GM12891 (cell line): ENCODE data around the gene CRMP1.
"Not testable (repeated sequence)": the region's sequence is repeated elsewhere in the genome, so short reads cannot be mapped to it uniquely, and the experiment has no call there.

Experiments used
- DNase-seq: peaks from one replicate; pipeline ENCODE4 v3.0.0; 2011; ENCODE audit warnings: low spot score; ENCODE audit not compliant: insufficient read length
- FAIRE-seq: peaks from 2 replicates; lab custom pipeline; 2011; peaks lifted over from hg19 to GRCh38; lab: Jason Lieb, UNC
- PAX5 ChIP-seq: IDR thresholded peaks from 2 replicates; pipeline ENCODE4 v1.6.1; 2011; ENCODE audit warnings: low read length, moderate library complexity, mild to moderate bottlenecking; ENCODE audit not compliant: insufficient read depth, severe bottlenecking
- POLR2A ChIP-seq: IDR thresholded peaks from 2 replicates; pipeline ENCODE4 v1.6.1; 2011; ENCODE audit warnings: low read depth, low read length, control low read depth
- POLR2AphosphoS5 ChIP-seq: IDR thresholded peaks from 2 replicates; pipeline ENCODE4 v1.6.1; 2011; ENCODE audit warnings: low read depth, low read length, control low read depth
- POU2F2 ChIP-seq: IDR thresholded peaks from 2 replicates; pipeline ENCODE4 v1.6.1; 2011; ENCODE audit warnings: low read depth, mild to moderate bottlenecking, control low read depth, low read length, moderate library complexity
- SPI1 ChIP-seq: IDR thresholded peaks from 2 replicates; pipeline ENCODE4 v1.6.1; 2011; ENCODE audit warnings: low read depth, low read length, control low read depth
- TAF1 ChIP-seq: IDR thresholded peaks from 2 replicates; pipeline ENCODE4 v1.6.1; 2011; ENCODE audit warnings: low read depth, low read length, control low read depth

The CRMP1 gene

DNA sequence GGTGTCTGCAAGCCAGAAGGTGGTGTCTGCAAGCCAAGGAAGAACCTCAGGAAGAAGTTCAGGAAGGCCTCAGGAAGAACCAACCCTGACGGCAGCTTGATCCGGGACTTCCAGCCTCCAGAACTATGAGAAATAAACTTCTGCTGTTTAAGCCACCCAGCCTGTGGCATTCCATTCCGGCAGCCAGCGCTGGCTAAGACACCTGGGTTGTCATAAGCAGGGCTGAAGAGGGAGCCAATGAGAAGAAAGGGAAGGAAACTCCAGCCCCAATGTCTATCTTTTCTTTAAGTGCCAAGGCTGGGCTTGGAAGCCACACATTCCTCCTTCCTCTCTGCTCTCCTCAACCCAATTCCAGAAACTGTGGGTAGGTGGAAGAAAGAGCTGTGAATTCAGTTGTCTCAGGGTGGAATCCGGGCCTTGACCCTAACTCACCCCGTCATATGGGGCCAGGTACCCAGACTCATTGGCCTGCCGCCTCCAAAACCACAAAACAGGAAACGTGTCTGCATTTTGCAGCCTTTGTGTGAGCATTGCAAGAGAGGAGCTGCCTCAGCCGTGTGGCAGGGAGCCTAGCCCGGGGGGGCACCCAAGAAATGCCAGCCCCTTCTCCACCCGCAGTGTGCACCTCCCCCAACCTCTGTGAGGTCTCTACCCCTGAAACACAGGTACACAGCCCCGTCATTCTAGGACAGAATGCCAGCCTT, 26.8 kb downstream of the CRMP1 start:
- DNase-seq (no peak), FAIRE-seq (no peak)
- TF ChIP-seq POU2F2 (no peak), POLR2A (no peak), POLR2AphosphoS5 (no peak), SPI1 (no peak), PAX5 (no peak), TAF1 (no peak)

DNA sequence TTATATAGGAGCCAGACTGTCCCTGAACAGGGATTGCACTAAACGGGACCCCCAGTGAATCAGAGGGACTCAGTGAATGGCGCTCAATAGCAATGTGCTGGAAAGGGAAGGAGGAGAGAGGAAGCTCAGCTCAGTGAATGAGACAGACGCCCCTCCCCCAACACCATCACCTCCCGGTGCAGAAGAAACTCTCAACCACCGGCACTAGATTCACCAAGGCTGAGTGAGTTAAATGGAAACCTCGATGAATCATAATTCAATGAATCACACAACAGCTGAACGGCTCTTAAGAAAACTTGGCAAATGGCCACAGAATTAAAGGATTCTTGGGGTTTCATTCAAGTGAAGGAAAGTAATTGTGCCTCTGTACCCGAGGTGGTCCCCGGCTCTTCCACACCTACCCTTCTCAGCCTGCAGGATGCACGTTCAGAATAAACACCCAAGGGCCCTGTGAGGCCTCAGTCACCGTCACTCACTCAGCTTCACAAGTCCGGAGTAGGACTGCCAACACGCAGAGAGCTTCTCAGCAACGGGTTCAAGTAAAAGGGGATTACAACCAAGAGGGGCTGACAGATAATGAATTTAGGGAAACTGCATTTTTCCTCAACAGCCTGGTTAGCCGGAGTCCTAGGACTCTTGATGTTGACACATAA, 29.3 kb downstream of the CRMP1 start:
- DNase-seq: no peak
- TF ChIP-seq POU2F2 (no peak), PAX5 (no peak), TAF1 (no peak), POLR2AphosphoS5 (no peak), SPI1 (no peak), POLR2A (no peak)
- FAIRE-seq: no peak

DNA sequence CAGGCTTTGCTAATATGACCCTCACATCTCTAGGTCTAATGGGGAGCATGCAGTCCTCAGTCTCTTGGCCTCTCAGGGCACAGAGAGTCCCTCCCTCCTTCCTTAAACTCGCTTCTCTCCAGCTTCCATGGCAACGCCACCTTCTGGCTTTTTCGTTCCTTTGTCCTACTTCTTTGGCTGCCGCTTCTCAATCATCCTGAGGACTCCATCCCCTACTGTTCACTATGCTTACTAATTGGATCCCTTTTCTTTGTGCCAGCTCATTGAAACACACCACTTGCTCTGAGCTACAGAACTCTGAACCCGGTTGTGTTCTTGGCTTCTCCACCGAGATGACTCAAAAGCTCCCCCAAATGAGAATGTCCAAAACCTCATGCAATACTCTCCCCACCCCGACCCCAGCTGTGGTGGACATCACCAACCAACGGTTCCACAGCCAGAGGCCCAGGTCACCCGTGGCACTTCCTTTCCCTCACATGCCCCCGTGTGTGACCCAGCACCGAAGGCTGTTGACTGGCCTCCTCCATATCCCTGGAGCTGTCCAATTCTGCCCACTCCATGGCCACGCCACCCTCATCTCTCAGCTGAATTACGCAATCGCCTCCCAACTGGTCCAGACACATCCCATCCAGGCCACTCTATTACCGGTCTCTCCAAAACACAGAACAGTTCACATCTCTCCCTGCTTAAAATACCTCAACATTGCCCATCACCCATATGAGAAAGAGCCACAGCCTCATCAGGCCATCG, 34.7 kb downstream of the CRMP1 start:
- no peak for TF ChIP-seq SPI1
- TF ChIP-seq PAX5: no peak
- TF ChIP-seq POU2F2: no peak
- DNase-seq (no peak), FAIRE-seq (no peak)

DNA sequence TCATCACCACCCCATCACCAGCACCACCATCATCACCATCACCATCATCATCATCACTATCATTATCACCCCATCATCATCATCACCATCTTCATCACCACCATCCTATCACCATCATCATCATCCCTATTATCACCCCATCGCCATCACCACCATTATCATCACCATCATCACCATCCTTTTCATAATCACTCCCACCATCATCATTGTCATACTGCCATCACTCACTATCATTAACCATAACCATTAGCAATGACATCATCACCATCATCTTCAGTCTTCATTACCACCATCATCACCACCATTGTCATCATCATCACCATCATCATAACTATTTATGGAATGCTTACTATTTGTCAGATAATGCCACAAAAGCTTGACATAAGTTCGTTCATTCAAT, 35.7 kb downstream of the CRMP1 start:
- DNase-seq: no peak
- no peak for TF ChIP-seq PAX5
- no peak for TF ChIP-seq POLR2AphosphoS5
- no peak for TF ChIP-seq POLR2A
- FAIRE-seq: no peak

DNA sequence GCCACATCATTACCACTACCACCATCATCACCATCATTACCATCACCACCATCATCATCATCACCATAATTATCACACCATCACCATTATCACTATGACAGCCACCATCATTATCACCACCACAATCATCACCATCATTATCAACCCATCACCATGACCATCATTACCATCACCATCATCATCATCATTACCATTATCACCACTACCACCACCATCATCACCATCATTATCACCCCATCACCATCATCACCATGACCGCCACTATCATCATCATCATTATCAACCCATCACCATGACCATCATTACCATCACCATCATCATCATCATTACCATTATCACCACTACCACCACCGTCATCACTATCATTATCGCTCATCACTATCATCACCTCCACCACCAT, 36.5 kb downstream of the CRMP1 start:
- not testable (repeated sequence) for DNase-seq
- peak; percentile 69 for FAIRE-seq

DNA sequence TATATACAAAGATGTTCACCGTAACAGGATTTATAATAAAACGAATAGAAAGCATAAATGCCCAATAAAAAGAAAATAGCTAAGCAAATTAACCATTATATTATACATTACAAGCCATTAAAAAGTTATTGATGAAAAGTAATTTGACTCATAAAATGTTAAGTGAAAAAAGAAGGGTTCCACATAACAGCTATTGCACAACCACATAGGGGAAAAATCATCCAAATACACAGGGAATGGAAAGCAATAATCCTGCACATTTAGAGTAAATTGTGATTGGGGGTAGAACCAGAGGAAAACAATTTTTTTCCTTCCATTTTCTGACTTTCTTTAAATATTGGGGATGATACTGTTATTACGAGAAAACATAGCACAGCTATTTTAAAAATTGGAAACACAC, 38.0 kb downstream of the CRMP1 start:
- DNase-seq (no peak), FAIRE-seq (no peak)
- TF ChIP-seq POLR2AphosphoS5 (no peak), PAX5 (no peak), SPI1 (no peak), POU2F2 (no peak), POLR2A (no peak), TAF1 (no peak)

DNA sequence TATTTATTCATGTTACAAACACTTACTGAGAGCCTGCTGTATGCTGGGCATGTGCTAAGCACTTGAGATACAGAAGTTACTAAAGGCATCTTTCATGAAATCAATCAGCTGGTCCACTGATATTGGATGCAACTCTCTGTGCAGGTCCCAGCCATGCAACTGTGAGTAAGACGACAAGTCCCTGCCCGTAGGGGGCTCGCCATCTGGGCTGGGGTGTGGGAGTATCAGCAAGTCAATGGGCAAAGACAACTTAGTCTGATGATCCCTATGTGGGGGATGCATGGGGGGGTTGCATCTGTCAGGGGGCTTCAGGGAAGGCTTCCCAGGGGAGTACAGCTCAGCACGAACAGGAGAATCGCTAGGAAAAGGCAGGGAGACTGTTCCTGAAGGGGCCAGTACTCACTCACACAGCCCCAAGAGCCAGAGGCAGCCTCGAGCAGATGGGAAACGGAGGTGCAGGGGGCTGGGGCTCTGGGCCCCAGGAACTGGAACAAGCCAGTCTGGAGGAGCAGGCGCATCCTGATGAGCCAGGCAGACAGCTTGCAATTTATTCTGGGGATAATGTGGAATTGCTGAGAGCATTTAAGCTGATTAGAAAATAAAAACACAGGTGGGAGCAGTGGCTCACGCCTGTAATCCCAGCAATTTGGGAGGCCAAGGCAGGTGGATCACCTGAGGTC, 40.2 kb downstream of the CRMP1 start:
- TF ChIP-seq POU2F2 (no peak), SPI1 (no peak), POLR2AphosphoS5 (no peak), TAF1 (no peak), POLR2A (no peak), PAX5 (no peak)
- DNase-seq (no peak), FAIRE-seq (no peak)

DNA sequence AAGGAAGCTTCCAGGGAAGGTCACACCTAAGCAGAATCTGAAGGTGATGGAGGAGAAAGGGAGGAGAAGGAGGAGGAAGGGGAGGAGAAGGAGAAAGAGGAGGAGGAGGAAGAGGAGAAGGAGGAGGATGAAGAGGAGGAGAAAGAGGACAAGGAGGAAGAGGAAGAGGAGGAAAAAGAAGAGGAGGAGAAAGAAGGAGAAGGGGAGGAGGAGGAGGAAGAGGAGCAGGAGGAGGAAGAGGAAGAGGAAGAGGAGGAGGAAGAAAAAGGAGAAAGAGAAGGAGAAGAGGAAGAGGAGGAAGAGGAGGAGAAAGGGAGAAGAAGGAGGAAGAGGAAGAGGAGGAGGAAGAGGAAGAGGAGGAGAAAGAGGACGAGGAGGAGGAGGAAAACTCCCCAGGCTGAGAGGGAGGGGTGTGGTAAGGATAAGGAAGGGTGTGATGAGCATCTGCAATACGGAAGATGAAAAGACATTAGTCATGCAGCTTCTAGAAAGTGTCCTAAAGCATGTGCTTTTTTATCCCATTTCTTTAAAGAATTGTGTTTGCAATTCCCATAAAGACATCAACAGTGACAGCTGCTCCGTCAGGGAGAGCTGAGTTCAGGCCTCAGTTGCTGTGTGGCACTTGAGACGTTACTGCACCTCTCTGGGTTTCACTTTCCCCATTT, 41.1 kb downstream of the CRMP1 start:
- TF ChIP-seq PAX5 (no peak), SPI1 (no peak), POLR2A (no peak)
- no peak for DNase-seq
- FAIRE-seq: no peak

DNA sequence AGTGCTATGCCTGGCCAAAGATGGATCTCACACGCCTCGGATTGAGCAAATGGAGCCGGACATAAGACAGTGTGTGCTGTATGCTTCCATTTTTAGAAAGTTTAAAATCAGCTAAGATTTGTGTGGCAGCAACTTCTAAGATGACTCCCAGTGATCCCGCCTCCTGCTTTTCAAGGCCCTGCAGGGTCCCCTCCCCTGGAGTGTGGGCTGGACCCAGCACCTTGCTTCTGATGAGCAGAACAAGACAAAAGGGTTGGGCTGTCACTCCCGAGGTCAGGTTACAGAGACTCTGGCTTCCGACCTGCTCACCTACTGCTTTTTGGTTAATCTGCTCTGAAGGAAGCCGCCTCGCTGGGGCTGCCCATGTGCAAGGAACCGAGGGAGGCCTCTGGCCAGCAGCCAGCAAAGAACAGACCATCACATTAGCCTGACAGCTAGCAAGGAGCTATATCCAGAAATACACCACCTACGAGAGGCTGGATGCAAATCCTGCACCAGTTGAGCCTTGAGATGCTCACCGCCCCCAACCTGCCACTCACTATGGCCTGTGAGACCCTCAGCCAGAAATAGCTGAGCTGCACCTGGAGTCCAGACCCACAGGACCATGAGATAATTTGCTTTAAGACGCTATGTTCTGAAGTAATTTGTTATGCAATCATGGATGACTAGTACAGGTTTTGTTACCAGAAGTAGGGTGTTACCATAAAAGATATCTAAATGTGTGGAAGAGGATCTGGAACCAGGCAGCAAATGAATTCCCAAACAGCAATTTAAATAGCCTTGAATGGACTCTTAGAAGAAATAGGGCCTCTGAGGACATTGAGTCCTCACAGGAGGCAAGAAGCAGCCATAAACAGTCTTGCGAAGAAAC, 47.6 kb downstream of the CRMP1 start:
- DNase-seq: no peak
- TF ChIP-seq TAF1: no peak
- TF ChIP-seq SPI1: no peak
- TF ChIP-seq POLR2AphosphoS5: no peak
- no peak for TF ChIP-seq POU2F2
- TF ChIP-seq PAX5: no peak
- no peak for TF ChIP-seq POLR2A
- FAIRE-seq: no peak
